Hippocampal formation (tissue), 2 donors: ENCODE data around the gene ITGB3.
A peak's percentile ranks its signal among the peaks of the same experiment; 100 is the strongest.

Source experiments
- DNase-seq, 2 donors: peaks; one replicate each; lab custom pipeline; 2025; lab: John Stamatoyannopoulos, UW

The ITGB3 gene

DNA sequence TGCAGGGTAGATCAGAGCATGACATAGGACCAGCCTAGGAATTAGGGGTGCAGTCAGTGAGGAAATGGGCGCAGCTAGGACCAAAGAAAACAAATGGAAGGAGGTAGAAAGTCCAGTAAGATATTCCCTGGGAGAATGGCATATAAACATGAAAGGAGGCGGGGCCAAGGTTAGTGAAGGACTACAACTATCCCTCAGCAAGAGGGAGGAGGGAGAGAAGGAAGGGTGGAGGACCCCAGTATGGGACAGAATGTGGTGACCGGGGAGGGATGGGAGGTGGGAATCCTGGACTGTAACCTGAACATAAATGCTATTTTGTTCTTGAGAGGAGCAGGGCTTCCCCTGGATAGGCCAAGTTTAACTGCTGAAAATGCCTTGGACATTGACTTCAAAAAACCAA is 22.8 kb downstream of the ITGB3 start:
- DNase-seq, result no peak

DNA sequence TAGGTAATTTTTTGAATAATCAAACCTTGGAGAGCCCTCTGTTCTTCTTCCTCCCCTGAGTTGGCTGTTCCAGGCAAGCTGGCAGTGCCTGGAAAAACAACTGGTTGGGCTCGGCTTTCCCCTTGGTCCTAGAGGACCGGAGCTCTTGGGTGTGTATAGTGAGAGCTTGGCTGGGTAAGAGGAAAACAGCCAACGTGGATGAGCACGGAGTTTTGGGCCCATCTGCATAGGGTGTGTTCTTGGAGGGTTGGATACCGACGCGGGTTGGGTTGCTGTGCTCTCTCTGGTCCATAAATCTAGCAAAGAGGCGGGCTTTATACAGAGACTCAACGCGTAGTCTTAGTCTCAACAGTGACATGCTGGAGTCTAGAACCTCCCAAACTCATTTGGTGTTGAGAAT is 23.2 kb downstream of the ITGB3 start:
- no peak for DNase-seq

DNA sequence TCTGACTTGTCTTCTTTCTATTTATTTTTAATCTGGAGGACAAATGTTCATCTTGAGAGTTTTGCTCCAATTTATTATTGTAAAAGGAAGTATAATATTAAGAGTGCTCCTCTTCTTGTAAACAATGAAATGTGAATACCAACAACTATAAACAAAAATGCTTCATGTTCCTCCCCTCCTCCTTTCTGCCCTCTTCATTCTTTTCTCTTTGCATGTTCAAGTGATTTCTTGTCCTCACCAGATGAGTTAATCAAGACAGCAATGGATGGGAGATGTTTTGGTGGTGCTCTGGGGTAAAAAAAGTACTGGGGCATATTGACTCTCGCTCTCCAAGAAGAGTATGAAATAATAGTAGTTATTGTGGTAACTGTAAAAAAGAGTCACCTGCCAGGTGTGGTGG is 24.3 kb downstream of the ITGB3 start:
- no peak for DNase-seq

DNA sequence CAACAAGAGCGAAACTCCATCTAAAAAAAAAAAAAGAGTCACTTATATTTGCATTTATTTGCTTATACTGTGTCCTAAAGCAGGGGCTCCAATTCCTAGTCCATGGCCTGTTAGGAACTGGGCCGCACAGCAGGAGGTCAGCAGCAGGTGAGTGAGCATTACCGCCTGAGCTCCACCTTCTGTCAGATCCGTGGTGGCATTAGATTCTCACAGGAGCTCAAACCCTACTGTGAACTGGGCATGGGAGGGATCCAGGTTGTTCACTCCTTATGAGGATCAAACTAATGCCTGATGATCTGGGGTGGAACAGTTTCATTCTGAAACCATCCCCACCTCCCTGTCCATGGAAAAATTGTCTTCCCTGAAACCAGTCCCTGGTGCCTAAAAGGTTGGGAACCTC is 24.9 kb downstream of the ITGB3 start:
- DNase-seq, result no peak

DNA sequence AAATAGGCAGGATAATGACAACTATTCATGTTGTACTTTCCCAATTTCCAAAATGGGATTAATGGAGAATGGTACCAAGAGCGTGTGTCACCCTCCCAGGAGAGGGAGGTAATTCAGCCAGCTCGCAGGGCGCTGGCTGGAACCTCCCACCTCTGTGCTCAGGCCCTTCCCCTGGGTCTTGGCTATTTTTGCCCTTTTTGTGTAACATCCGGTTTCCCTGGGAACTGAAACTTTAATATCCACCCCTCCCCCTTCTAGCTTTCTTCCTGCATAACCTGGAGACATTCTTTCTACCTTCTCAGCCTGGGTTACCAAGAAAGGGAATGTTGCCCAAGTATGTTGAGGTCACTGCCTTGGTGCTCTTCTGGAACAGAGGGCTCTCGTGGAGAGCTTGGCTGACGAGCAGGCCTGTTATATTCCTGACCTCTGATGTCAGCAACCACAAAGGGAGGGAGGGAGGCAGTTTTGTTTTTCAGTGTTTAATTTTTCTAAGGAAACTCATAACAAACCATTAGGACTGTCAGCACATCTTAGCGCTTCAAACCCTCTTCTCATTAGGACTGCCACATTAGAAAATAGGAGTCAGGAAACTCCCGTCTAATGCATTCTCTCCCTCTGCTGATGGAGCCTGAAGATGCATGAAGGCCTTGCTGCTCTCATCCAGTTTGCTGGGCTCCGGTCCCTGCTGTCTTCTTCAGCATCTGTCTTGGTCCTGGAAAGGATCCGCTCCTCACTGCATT is 25.6 kb downstream of the ITGB3 start:
- no peak for DNase-seq

DNA sequence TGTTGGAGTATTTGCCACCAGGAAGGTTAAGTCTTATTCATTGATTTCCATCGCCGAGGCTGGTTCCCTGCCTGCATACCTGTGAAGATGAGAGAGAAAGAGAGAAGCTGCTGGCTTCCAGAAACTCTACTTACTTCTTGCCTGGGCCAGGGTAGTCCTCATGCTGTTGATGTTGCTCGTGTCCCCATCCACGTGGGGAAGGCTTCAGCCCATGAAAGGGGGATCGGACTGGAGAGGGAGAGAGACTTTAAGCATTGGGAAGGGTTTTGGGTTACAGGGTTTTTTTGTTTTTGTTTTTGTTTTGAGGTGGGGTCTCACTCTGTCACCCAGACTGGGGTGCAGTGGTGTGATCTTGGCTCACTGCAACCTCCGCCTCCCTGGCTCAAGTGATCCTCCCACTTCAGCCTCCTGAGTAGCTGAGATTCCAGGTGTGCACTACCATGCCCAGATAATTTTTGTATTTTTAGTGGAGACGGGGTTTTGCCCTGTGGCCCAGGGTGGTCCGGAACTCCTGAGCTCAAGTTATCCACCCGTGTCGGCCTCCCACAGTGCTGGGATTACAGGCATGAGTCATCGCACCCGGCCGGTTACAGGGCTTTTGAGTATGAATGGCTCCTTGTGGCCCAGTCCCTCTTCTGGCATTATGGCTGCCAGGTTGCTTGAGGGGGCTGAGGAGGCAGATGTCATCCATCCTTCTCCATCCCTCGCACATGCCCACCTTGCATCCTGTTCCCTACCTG is 26.6 kb downstream of the ITGB3 start:
- no peak for DNase-seq

DNA sequence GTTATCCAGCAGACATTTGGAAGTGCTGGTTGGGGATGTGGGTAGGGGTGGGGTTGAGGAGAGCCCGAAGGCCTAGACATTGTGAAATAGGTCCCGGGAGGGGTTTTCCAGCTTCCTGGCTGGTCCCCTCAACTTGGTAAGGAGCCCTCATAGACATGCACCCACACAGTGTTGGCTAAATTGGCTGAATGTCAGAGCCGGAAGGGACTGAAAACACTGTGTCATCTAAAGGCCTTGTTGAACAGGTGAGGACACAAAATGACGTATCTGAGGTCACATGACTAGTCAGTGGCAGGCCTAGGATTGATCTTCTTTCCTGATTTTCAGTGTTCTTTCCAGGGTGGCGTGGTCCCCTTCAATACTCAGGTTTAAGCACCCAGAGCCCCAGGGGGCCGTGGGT is 27.6 kb downstream of the ITGB3 start:
- DNase-seq, result no peak

DNA sequence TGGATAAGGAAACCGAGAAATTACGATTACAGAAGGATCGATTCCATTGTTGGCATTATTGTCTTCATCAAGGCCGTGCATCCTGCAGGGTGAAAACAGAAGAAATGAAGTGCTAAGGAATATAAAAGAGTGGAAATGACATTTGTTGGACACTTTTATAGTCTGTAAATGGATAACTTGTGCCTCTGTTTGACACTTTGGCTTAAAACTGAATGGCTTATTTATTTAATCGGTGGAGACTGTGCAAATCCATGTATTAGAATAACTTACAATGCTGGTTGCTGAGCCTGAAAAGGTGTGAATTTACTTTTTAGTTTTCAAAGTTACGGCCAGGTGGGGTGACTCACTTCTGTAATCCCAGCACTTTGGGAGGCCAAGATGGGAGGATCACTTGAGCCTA is 31.4 kb downstream of the ITGB3 start:
- no peak for DNase-seq

DNA sequence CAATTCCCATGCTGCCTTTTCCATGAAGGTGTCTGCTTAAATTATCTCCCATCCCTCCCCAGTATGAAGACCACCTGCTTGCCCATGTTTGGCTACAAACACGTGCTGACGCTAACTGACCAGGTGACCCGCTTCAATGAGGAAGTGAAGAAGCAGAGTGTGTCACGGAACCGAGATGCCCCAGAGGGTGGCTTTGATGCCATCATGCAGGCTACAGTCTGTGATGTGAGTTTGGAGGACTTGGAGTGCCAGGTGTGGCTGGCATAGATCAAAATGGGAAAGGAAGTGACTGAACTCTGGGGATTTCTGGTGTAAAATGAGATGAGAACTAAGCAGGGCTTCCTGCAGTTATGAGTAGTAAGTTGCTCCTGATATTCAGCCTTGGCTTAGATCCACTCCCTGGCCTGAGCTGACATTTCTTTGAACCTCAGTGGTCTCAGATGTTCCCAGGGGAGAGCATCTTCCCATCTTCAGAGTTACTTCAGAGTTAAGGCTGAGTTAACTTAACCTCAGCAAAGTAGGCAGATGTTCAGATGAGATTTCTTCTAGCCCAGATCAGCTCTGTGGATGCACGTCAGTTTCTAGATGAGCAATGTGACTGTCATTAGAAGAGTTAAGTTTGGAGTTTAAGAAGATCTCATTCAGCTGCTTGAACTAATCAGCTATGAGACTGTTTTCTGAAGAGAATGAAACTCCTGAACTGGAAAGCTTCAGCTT is 32.7 kb downstream of the ITGB3 start:
- no peak for DNase-seq

DNA sequence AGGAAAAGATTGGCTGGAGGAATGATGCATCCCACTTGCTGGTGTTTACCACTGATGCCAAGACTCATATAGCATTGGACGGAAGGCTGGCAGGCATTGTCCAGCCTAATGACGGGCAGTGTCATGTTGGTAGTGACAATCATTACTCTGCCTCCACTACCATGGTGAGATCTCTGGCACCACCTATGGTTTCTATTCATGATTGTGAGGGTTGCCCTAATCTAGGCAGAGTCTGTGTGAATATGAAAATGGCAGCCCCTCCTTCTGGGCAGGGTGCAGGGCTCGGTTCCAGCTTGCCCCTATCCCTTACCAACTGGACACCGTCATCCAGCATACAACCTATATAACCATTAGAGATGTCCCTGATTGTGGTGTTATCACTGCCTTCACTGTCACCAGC is 33.4 kb downstream of the ITGB3 start:
- no peak for DNase-seq

DNA sequence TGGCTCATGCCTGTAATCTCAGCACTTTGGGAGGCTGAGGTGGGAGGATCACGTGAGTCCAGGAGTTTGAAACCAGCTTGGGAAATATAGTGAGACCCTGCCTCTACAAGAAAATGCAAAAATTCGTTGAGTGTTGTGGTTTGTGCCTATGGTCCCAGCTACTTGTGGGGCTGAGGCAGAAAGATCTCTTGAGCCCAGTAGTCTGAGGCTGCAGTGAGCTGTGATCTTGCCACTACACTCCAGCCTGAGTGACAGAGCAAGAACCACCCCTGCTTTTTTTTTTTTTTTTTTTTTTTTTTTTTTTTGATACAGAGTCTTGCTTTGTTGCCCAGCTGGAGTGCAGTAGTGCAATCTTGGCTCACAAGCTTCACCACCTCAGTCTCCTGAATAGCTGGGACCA is 34.0 kb downstream of the ITGB3 start:
- no peak for DNase-seq

DNA sequence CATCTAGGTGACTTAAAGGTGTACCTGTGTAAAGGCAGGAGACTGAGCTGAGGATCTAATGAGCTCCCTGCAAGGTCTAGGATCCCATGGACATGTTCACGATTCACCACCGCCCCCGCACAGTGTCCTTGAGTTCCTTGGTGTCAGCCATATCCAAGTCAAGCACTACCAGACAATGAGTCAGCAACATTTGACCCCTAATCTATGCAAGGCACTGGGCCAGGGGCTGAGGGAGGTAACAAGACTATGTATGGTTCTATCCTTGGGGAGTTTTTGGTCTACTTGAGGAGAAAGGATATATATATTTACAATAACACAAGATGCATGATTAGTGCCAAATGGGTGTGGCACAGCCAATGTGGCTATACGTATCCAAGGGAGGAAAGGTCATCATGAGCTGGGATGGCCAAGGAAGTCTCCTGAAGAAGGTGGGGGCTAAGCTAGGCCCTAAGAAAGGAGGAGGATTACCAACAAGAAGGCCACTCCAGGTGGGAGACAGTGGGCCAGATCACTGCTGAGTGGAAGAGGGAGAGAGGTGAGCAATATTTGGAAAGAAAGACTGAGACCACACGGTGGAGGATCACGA is 35.0 kb downstream of the ITGB3 start:
- no peak for DNase-seq

DNA sequence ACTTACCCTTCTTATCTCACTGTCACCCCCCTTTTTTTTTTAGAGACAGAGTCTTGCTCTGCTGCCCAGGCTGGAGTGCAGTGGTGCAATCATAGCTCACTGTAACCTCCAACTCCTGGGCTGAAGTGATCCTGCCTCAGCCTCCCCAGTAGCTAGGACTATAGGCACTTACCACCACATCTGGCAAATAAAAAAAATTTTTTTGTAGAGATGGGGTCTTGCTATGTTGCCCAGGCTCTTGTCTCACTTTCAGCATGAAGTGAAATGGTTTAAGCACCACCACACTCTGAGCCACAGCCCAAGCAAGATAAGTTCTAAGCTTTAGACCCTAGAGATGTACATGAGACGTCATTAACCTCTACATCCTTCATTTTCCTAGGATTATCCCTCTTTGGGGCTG is 35.7 kb downstream of the ITGB3 start:
- no peak for DNase-seq

DNA sequence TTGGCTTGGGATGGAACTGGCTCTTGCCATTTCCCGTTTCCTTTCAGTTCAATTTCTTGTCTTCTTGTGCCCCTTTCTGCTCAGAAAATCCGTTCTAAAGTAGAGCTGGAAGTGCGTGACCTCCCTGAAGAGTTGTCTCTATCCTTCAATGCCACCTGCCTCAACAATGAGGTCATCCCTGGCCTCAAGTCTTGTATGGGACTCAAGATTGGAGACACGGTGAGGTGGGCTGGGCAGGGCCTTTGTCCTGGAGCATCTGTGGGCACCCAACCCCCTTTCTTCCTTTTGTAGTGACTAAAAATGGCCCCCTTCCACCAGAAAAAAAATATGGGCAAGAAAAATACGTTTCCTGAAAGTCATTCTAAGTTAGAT is 37.2 kb downstream of the ITGB3 start:
- DNase-seq, result no peak

DNA sequence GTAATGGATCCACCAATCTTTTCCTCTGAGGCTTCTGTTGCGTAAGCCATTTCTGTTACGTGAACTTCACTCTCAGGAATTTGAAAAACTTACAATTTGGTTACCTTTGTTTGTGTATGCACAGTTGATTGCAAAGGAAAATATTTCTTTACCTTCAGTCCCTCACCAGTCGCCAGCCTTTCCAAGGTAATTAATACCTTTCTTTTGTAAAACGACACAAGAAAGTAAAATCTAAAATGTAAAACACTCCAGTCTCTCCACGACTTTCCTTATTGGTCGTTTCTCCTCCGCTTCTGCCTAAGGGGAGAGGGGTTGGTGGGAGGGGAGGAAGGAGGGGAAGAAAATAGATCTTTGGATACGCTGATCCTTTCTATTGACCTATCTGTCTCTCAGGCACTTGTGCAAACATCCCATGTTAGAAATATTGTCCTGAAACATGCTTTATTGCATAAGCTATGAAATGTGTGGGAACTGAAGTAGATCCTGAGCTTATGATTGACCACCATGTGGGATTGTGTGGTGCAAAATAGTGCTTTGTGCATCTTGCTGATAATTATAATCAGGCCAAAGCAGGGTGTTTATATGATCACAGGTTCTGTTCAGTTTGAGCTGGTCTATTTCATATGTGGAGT is 37.7 kb downstream of the ITGB3 start:
- DNase-seq, result no peak

DNA sequence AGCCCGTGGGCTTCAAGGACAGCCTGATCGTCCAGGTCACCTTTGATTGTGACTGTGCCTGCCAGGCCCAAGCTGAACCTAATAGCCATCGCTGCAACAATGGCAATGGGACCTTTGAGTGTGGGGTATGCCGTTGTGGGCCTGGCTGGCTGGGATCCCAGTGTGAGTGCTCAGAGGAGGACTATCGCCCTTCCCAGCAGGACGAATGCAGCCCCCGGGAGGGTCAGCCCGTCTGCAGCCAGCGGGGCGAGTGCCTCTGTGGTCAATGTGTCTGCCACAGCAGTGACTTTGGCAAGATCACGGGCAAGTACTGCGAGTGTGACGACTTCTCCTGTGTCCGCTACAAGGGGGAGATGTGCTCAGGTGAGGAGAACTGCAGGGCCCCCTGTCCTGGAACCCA is 38.6 kb downstream of the ITGB3 start:
- no peak for DNase-seq

DNA sequence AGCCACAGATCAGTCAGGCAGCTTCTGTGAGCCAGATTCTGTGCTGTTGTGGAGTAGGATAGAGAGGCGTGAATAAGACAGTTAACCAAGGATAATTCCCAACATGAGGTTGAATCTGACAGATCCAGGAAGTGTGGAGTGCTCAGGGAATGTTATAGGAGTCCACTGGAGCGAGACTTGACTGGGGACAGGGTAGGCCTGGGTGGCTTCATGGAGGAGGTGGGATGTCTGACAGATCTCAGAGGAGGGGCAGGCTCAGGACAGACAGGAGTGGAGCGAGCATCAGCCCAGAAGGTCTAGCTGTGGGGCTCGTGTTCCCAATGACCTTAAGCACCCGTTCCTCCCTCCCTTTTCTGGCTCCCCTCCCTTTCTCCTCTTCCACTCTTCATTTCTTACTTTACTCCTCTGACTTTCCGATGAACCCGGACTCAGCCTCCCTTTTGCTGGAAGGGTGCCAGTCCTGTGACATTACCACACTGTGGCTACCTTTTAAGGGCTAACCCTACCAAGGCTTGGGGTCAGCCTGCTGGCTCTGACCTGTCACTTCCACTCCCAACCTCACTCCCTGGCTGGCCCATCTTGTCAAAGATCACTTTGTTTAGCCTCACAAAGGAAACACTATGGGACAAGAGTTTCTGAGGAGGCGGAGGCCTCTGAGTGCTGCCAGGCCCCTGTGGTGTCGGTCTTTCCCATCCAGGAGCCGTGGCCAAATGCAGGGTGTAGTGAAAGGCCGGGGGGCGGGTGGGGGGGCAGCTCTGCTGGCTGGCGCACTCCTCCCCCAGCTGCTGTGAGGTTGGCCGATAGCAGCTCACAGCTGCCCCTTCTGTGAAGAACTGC is 41.6 kb downstream of the ITGB3 start:
- peak; percentile 42 to 64 for DNase-seq

DNA sequence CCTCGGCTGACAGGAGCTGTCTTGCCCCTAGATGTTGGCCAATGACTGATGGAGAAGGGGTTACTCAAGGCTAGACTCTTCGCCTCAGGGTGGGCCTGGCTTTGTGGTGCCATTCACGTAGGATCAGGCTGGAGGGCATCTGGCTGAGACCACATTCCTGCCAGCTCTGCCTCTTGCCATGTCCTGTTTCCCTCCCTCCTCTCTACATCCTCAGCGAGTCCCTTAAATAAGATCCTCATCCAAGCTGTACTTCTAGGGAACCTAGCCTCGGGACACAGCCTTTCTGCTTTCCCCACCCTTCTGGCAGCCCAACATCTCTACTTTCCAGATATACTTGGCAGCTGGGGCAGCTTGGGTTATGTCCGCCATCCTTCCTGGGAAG is 42.2 kb downstream of the ITGB3 start:
- no peak for DNase-seq

DNA sequence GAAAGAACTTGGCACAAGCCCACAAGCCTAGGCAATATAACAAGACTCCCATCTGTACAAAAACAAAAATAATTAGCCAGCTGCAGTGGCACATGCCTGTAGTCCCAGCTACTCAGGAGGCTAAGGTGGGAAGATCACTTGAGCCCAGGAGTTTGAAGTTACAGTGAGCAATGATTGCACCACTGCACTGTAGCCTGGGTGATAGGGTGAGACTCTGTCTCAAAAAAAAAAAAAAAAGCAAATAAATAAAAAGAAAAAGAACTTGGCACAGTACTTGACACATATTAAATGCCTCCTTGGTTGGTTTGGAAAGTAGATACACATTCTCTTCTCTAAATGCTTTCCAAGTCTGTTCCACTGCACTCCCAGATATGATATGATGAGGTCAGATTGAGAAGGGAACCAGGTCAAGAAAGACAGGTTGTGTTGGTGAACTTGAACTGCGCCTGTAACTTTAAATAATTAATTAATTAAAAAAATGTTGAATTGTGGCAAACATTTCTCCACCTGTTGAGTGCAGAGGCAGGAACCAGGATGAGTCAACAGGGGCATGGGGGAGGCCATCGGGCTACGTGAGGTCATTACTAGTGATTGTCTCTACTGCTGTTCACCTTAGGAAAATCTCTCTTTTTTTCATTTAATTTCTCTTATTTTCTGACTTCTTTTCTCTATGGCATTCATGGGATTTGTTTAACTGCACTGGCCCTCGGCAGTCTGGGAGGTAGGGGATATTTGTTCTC is 44.2 kb downstream of the ITGB3 start:
- no peak for DNase-seq

DNA sequence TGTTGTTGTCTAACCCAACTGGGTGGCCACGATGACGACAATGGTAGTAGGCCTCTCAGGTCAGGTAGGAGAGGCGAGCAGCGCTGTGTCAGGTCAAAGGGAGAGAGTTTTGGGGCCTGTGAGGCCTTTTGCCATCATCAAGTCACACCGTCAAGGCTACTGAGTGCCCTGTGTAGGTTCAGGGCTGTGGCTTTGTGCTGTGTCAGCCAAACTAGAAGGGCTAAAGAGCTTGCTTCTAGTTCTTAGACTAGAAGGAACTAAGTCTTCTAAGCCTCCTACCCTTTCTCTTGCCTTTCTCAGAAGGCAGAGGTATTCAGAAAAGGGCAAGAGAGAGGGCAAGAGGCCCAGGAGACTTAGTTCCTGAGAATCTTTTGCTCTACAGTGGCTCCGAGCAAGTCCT is 45.1 kb downstream of the ITGB3 start:
- DNase-seq, result no peak
